Neuronal stem cell (in vitro differentiated cells): ENCODE measurements around the gene EPHA1.

Experiments
- DNase-seq: peaks from one replicate; pipeline ENCODE4 v3.0.0-alpha.2; 2013; ENCODE audit warnings: low spot score
- H2AFZ ChIP-seq: one replicate; pipeline ENCODE4 v1.6.1; 2013; ENCODE audit warnings: mild to moderate bottlenecking, low read length, inconsistent platforms
- H2AK5ac ChIP-seq: 2 replicates; pipeline ENCODE4 v1.6.1; 2013; ENCODE audit warnings: low read depth, mild to moderate bottlenecking, inconsistent platforms, low read length, moderate library complexity, mixed read lengths
- H2BK120ac ChIP-seq: 2 replicates; pipeline ENCODE4 v1.6.1; 2013; ENCODE audit warnings: low read depth, mild to moderate bottlenecking, inconsistent platforms, low read length, moderate library complexity, mixed read lengths
- H2BK12ac ChIP-seq: one replicate; pipeline ENCODE4 v1.6.1; 2013; ENCODE audit warnings: low read length, inconsistent platforms
- H2BK15ac ChIP-seq: 2 replicates; pipeline ENCODE4 v1.6.1; 2013; ENCODE audit warnings: mild to moderate bottlenecking, low read length, inconsistent platforms, mixed read lengths
- H2BK5ac ChIP-seq: one replicate; pipeline ENCODE4 v1.6.1; 2013; ENCODE audit warnings: inconsistent platforms, mild to moderate bottlenecking, low read length, moderate library complexity
- H3K14ac ChIP-seq: one replicate; pipeline ENCODE4 v1.6.1; 2013; ENCODE audit warnings: low read length, inconsistent platforms
- H3K18ac ChIP-seq: 2 replicates; pipeline ENCODE4 v1.6.1; 2013; ENCODE audit warnings: low read length, inconsistent platforms
- H3K23ac ChIP-seq: 2 replicates; pipeline ENCODE4 v1.6.1; 2013; ENCODE audit warnings: low read depth, mild to moderate bottlenecking, mixed read lengths, low read length, inconsistent platforms; ENCODE audit not compliant: poor library complexity
- H3K27ac ChIP-seq: replicated peaks from 3 replicates; pipeline ENCODE4 v1.5.1; 2013; ENCODE audit warnings: low read length, inconsistent platforms
- H3K27me3 ChIP-seq, 3 experiments: 2 replicates each; pipeline ENCODE4 v1.6.1; 2013; ENCODE audit warnings: low read length in 3 of 3, mild to moderate bottlenecking in 2 of 3, inconsistent platforms in 1 of 3, low read depth in 1 of 3, mixed read lengths in 1 of 3, moderate library complexity in 1 of 3; ENCODE audit not compliant: control insufficient read depth in 3 of 3, insufficient read depth in 3 of 3
- H3K36me3 ChIP-seq, 2 donors: replicated peaks in 1 of 2; 2 replicates each; pipeline ENCODE4 v1.6.1; 2013; ENCODE audit warnings: low read length in 2 of 2; ENCODE audit not compliant: control insufficient read depth in 2 of 2, insufficient read depth in 2 of 2
- H3K4ac ChIP-seq: 2 replicates; pipeline ENCODE4 v1.6.1; 2013; ENCODE audit warnings: inconsistent platforms, mild to moderate bottlenecking, low read length, moderate library complexity
- H3K4me1 ChIP-seq, 2 donors: 1 replicate in 1 of 2; 2 replicates in 1 of 2; pipeline ENCODE4 v1.6.1; 2013; ENCODE audit warnings: low read length in 2 of 2, low read depth in 1 of 2; ENCODE audit not compliant: control insufficient read depth in 2 of 2, insufficient read depth in 1 of 2
- H3K4me2 ChIP-seq: one replicate; pipeline ENCODE4 v1.6.1; 2013; ENCODE audit warnings: mild to moderate bottlenecking, low read length, inconsistent platforms; ENCODE audit not compliant: insufficient read depth, poor library complexity, severe bottlenecking
- H3K4me3 ChIP-seq, 2 donors: 2 replicates each; pipeline ENCODE4 v1.5.1; 2013; ENCODE audit warnings: low read length in 2 of 2, mild to moderate bottlenecking in 2 of 2, inconsistent platforms in 1 of 2, moderate library complexity in 1 of 2
- H3K79me1 ChIP-seq: one replicate; pipeline ENCODE4 v1.6.1; 2013; ENCODE audit warnings: low read depth, mild to moderate bottlenecking, inconsistent platforms, low read length, moderate library complexity
- H3K9ac ChIP-seq: one replicate; pipeline ENCODE4 v1.6.1; 2013; ENCODE audit warnings: mild to moderate bottlenecking, low read depth, low read length, inconsistent platforms; ENCODE audit not compliant: poor library complexity
- H3K9me3 ChIP-seq, 2 donors: replicated peaks in 1 of 2; 2 replicates each; pipeline versions ENCODE3 to v1.6.1; 2013; ENCODE audit warnings: low read length in 2 of 2, mild to moderate bottlenecking in 2 of 2, inconsistent platforms in 1 of 2, low read depth in 1 of 2, mixed read lengths in 1 of 2, moderate library complexity in 1 of 2; ENCODE audit not compliant: control insufficient read depth in 2 of 2, insufficient read depth in 1 of 2
- H4K8ac ChIP-seq: one replicate; pipeline ENCODE4 v1.6.1; 2013; ENCODE audit warnings: low read depth, mild to moderate bottlenecking, inconsistent platforms, low read length, moderate library complexity
- H4K91ac ChIP-seq: one replicate; pipeline ENCODE4 v1.6.1; 2013; ENCODE audit warnings: low read length, low read depth, mild to moderate bottlenecking, inconsistent platforms; ENCODE audit not compliant: poor library complexity
- WGBS, 2 donors: extraction: QIAGEN DNeasy Blood & Tissue Kit; methylation state at CpG; one replicate each; pipeline ENCODE4 v1.1.7; 2013; ENCODE audit warnings: missing lambda C conversion rate in 2 of 2, mixed read lengths in 1 of 2; ENCODE audit not compliant: insufficient read length in 2 of 2, insufficient replicate concordance in 1 of 2; ENCODE audit errors: extremely low coverage in 2 of 2; 5-methylcytosine and 5-hydroxymethylcytosine counted together

Gene EPHA1

DNA sequence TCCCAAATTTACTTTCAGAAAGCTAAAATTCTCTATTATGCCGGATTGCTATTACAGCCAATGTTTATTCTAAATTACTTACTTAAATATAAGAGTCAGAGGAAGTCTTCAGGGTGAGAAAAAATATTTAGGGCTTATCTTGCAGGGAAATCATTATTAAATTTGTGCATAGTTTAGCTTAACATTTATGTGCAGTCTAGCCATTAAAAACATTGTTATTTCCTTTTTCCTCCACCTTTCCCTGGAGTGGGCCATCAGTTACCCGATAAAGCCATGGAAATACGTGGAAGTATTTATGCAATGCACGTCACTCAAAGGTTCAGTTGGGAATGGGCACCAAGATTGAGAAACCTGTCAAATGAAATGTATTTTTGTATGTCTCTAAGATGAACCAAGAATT is 25.1 kb upstream of the EPHA1 start:
- H3K27me3 ChIP-seq = no peaks in the 10 kb centered on the region
- no peaks in the 10 kb centered on the region for H3K36me3 ChIP-seq
- H2AK5ac ChIP-seq = no peak overlapping the region
- H3K9me3 ChIP-seq = no peaks in the 10 kb centered on the region
- H4K91ac ChIP-seq = no peak overlapping the region
- WGBS, 2 donors = no CpG with 5 or more reads among the region's 4 CpGs
- H3K4me1 ChIP-seq = no peaks in the 10 kb centered on the region
- no peak overlapping the region for H3K14ac ChIP-seq
- no peak for DNase-seq
- H4K8ac ChIP-seq = no peak overlapping the region
- no peak overlapping the region for H3K9ac ChIP-seq
- no peak overlapping the region for H3K27ac ChIP-seq
- H3K4me2 ChIP-seq = no peak overlapping the region
- H2BK15ac ChIP-seq = no peak overlapping the region
- no peak overlapping the region for H2BK5ac ChIP-seq
- H3K79me1 ChIP-seq = no peaks in the 10 kb centered on the region
- no peak overlapping the region for H2BK12ac ChIP-seq
- no peak overlapping the region for H3K4ac ChIP-seq
- H3K23ac ChIP-seq = no peak overlapping the region
- no peak overlapping the region for H3K4me3 ChIP-seq
- H2AFZ ChIP-seq = no peak overlapping the region
- H2BK120ac ChIP-seq = no peak overlapping the region
- H3K18ac ChIP-seq = no peak overlapping the region

- Histone ChIP-seq H3K9ac (no peak overlapping the region), H3K27ac (no peak overlapping the region), H3K9me3 (no peaks in the 10 kb centered on the region), H2BK5ac (no peak overlapping the region), H3K14ac (no peak overlapping the region), H3K23ac (no peak overlapping the region), H3K4ac (no peak overlapping the region), H3K4me3 (no peak overlapping the region), H4K91ac (no peak overlapping the region), H2BK15ac (no peak overlapping the region), H2BK12ac (no peak overlapping the region), H2BK120ac (no peak overlapping the region), H3K79me1 (no peaks in the 10 kb centered on the region), H3K36me3 (no peaks in the 10 kb centered on the region), H3K27me3 (no peaks in the 10 kb centered on the region), H4K8ac (no peak overlapping the region), H3K18ac (no peak overlapping the region), H2AFZ (no peak overlapping the region), H3K4me1 (no peaks in the 10 kb centered on the region), H3K4me2 (no peak overlapping the region), H2AK5ac (no peak overlapping the region)
- no peak for DNase-seq
- WGBS, 2 donors = no CpG with 5 or more reads among the region's 2 CpGs
These were observed 22.5 kb upstream of the EPHA1 start for GRCh38 chr7:143431109-143431508.

DNA sequence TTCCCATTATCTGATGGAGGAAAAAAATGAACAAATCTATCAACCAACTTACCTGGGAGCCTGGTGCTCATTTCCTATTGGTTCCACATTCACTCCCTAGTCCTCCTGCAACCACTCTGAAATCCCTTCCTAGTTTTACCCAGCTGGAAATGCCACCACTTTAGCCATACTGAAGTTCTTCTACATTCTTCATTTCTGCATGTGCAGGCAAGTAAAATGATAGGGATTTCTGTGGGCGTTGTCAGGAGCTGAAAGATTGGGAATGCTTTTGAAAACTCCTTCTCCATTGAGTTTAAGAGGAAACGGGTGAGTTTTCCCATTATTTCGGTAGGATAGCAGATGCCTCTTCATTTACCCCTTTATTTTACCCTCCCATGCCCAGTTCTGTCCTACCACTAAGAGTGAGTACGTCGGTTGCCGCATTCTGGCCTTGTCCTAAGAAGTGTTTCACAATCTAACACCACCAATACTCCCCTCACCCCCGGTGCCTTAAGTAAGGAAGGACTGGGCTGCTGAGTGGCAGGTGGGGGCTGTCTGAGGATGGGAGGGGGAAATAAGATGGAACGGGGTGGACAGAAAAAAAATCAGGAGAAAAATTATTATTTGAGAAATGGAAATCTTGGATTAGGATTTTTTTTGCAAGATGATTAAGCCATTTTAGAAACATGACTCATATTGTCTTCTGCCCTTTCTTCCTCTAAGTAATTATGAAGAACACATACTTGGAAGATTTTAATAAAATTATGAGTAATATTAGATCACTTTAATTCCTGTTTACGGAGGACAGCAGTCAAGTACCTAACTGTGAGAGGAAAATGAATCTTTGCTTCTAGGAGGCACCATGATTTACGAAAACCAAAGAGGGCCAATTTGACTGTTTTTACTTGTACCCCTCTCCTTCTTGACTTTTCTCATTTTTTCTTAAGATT is 21.4 kb upstream of the EPHA1 start:
- no peak overlapping the region for H3K4me3 ChIP-seq
- no peak for DNase-seq
- no peak overlapping the region for H4K91ac ChIP-seq
- no peak overlapping the region for H2BK15ac ChIP-seq
- no peak overlapping the region for H4K8ac ChIP-seq
- H3K4ac ChIP-seq = no peak overlapping the region
- H2BK5ac ChIP-seq = no peak overlapping the region
- H3K9me3 ChIP-seq = no peaks in the 10 kb centered on the region
- H2AFZ ChIP-seq = no peak overlapping the region
- H3K23ac ChIP-seq = no peak overlapping the region
- H2AK5ac ChIP-seq = no peak overlapping the region
- H3K36me3 ChIP-seq = no peaks in the 10 kb centered on the region
- H3K79me1 ChIP-seq = no peaks in the 10 kb centered on the region
- H3K9ac ChIP-seq = no peak overlapping the region
- H2BK120ac ChIP-seq = no peak overlapping the region
- H3K18ac ChIP-seq = no peak overlapping the region
- H3K27ac ChIP-seq = no peak overlapping the region
- no peaks in the 10 kb centered on the region for H3K4me1 ChIP-seq
- WGBS, 2 donors = no CpG with 5 or more reads among the region's 10 CpGs
- H2BK12ac ChIP-seq = no peak overlapping the region
- no peak overlapping the region for H3K14ac ChIP-seq
- no peaks in the 10 kb centered on the region for H3K27me3 ChIP-seq
- no peak overlapping the region for H3K4me2 ChIP-seq

DNA sequence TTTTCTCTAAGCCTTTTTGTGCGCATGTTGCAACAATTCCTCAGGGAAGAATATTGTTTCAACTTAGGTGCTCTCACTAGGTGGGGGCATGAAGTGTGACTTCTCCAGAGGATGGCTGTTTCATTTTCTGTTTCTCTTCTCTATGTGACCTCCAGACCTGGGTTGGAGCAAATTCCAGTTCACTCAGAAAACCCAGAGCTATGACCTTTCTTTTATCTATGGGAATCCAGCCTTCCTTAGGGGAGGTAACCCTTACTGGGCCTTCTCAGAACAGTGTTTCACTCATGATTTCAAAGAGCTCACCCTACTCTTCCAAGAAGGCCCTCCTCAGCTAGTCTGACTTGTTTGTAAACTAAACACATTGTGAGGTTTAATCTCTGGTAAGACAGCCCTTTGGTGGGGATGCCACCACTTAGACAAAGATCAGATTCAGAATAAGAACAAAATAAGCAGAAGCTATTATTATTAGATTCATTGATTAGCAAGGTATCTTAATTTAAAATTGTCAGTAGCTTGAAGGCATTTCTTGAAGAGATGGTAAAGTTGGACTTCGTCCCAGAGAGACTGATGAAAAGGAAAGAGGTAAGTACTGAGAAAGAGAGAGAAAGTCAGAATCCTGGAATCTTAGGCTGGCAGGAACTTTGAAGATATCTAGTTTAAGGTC is 18.0 kb upstream of the EPHA1 start:
- Histone ChIP-seq H2BK12ac (no peak overlapping the region), H3K36me3 (no peaks in the 10 kb centered on the region), H4K91ac (no peak overlapping the region), H3K4me2 (no peak overlapping the region), H3K9me3 (no peaks in the 10 kb centered on the region), H3K4ac (no peak overlapping the region), H3K4me1 (no peaks in the 10 kb centered on the region), H3K23ac (no peak overlapping the region), H2BK15ac (no peak overlapping the region), H2AK5ac (no peak overlapping the region), H3K4me3 (no peak overlapping the region), H3K9ac (no peak overlapping the region), H2BK120ac (no peak overlapping the region), H3K27me3 (no peaks in the 10 kb centered on the region), H4K8ac (no peak overlapping the region), H3K79me1 (no peaks in the 10 kb centered on the region), H2BK5ac (no peak overlapping the region), H3K14ac (no peak overlapping the region), H3K27ac (no peak overlapping the region), H2AFZ (no peak overlapping the region), H3K18ac (no peak overlapping the region)
- no peak for DNase-seq
- no CpG with 5 or more reads among the region's 2 CpGs for WGBS, 2 donors
